ENCODE results near the gene CLEC18A.
"Not testable (repeated sequence)": the region's sequence is repeated elsewhere in the genome, so short reads cannot be mapped to it uniquely, and the experiment has no call there.

CLEC18A gene

DNA sequence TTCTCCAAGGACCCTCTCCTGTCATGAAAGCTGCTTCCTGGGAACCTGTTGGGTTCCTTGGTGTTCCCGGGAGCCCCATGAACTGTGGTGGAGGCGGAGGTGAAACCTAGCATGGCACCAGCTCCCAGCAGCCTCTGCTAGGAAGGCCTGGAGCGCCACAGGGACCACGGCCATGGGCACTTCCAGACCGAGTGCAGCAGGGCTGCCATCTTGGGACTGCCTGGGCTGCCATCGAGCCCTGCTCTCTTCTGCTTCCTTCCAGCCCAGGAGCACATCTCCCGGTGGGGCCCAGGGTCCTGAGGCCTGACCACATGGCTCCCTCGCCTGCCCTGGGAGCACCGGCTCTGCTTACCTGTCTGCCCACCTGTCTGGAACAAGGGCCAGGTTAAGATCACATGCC lies 12.2 kb downstream of the CLEC18A start:
- not testable (repeated sequence) for H3K4me3 Mint-ChIP-seq, H3K27ac Mint-ChIP-seq, H3K36me3 Mint-ChIP-seq, H3K4me1 Mint-ChIP-seq, ATAC-seq, H3K27me3 Mint-ChIP-seq, H3K9me3 Mint-ChIP-seq

DNA sequence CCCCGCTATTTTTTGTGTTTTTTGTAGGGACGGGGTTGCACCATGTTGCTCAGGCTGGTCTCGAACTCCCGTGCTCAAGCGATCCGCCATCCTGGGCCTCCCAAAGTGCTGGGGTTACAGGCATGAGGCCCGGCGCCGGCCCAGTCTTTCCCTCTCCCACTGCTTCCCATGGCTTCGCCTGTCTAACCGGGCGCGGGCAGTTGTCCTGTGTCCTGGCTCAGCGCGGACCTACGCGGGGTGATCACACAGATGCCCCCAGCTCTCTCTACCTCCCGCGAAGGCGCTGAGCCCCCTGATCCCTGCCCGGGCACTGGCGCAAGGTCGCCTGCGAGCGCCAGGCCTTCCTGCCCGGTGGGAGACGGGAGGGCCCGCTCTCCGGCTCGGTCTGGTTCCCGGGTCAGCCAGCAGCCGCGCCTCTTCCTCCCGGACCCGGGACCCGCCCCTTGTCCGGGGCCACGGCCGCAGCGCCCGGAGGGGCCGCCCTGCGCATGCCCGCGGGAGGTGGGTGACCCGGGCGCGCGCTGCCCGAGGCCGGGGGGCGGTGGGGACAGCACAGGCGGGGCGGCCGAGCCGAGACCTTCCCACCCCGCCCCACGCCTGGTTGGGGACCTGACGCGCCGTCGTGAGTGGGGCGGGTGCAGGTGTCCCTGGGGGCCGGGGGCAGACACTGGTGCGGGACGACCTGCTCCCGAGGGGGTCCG lies 14.0 kb downstream of the CLEC18A start:
- not testable (repeated sequence) for H3K4me1 Mint-ChIP-seq, H3K27me3 Mint-ChIP-seq, H3K27ac Mint-ChIP-seq, H3K36me3 Mint-ChIP-seq, H3K9me3 Mint-ChIP-seq, H3K4me3 Mint-ChIP-seq
- peak; percentile 55 for ATAC-seq

DNA sequence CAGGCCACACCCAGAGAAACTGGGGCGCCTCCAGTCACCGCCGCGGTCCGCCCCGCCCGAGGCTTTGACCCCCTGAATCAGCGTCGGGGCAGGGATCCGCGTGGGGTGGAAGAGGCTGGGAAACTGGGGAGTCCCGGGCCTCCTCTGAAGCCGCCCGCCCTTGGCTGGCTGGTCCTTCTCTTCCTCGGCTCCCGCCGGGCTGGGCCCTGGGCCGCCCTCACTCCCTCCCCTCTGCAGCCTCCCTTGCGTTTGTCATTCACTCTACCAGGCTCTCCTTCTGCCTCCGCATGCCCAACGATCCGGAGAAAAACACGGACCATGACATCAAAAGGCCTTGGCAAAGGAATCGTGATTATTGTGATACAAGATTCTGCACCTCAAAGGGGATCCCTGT lies 14.5 kb downstream of the CLEC18A start:
- H3K27ac Mint-ChIP-seq, H3K4me3 Mint-ChIP-seq, H3K4me1 Mint-ChIP-seq, H3K9me3 Mint-ChIP-seq, H3K27me3 Mint-ChIP-seq, ATAC-seq, H3K36me3 Mint-ChIP-seq: not testable (repeated sequence)

DNA sequence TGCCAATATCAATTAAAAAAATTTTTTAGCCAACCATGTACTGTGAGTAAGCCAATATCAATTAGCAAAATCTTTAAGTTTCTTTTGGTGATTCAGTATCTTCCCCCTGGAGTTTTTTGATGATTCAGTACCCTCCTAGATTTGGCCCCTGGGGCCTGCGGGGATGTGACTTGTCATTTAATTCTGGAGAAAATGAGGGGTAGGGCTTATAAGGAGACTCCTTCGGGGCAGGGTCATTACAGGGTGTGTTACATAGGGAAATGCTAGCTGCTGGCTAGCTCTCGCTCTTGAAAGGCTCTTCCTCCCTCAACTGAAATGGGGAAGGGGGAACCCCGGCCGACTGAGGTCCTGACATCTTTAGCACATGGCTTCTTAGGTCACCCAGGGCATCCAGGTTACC lies 16.6 kb downstream of the CLEC18A start:
- not testable (repeated sequence) for H3K4me3 Mint-ChIP-seq, H3K27ac Mint-ChIP-seq, H3K9me3 Mint-ChIP-seq, H3K36me3 Mint-ChIP-seq, H3K27me3 Mint-ChIP-seq, H3K4me1 Mint-ChIP-seq
- peak; percentile 29 for ATAC-seq

DNA sequence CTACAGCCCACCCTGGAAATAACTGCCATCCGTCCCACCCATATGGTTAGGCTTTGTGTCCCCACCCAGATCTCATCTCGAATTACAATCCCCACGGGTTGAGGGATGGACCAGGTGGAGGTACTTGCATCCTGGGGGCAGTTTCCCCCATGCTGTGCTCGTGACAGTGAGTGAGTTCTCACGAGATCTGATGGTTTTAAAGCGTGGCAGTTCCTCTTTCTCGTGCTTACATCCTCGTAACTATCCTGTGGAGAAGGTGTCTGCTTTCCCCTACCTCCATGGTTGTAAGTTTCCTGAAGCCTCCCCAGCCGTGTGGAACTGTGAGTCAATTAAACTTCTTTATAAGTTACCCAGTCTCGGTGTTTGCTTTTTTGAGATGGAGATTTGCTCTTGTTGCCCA lies 17.0 kb downstream of the CLEC18A start:
- H3K4me1 Mint-ChIP-seq, H3K27ac Mint-ChIP-seq, H3K9me3 Mint-ChIP-seq, H3K27me3 Mint-ChIP-seq, H3K36me3 Mint-ChIP-seq, H3K4me3 Mint-ChIP-seq: not testable (repeated sequence)
- peak; percentile 24 for ATAC-seq

DNA sequence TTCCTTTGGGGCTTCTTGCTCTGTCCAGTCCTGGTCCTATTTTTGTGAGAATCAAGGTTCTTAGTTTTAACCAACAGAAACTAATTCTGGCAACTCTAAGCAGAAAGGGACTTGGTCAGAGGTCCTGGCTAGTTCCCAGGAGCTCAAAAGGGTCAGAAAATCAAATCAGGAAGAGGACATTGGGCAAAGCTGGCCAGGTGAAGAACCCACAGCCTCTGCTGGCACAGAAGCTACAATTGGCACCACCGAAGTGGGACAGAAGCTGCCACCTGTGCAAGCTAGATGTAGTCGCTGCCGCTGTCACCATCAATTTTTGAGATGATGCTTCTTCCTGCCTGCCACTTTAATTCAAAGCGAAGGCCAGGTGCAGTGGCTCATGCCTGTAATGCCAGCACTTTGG lies 18.5 kb downstream of the CLEC18A start:
- H3K9me3 Mint-ChIP-seq, H3K36me3 Mint-ChIP-seq, H3K4me3 Mint-ChIP-seq, ATAC-seq, H3K27ac Mint-ChIP-seq, H3K4me1 Mint-ChIP-seq, H3K27me3 Mint-ChIP-seq: not testable (repeated sequence)

DNA sequence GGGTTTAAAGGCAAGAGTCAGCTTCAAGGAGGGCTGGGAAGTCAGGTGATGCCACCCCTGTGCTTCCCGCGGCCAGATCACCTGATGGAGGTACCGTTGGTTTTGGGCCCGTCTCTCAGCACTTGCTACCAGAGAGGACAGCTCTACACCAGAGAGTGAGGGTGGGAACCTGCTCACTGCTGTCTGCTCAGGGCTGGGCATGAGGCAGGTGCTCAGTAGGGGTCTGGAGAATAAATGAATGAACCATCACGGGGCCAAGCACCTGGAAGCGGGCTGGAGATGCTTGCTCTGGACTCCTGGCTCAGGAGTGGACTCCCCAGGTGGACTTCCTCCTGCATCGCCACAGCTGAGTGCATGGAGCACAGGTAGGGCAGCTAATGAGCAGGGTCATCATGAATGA lies 21.0 kb downstream of the CLEC18A start:
- not testable (repeated sequence) for ATAC-seq, H3K9me3 Mint-ChIP-seq, H3K36me3 Mint-ChIP-seq, H3K4me1 Mint-ChIP-seq, H3K27me3 Mint-ChIP-seq, H3K27ac Mint-ChIP-seq, H3K4me3 Mint-ChIP-seq

DNA sequence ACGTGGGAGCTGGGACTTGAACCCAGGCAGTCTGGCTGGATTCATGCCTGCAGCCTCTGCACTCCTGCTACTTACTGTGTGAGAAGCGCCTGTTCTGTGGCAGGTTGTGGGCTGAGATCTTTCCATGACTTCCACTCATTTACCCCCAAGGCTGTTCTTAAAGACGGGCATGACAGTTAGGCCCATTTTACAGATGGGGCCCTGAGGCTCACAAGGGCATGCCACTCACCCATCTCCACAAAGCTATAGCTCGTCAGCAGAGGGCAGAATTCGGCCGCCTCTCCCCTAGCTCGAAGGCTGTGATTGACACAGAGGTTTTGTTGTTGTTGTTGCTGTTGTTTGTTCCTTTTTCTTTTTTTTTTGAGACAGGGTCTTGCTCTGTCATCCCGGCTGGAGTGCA lies 21.8 kb downstream of the CLEC18A start:
- H3K27ac Mint-ChIP-seq, ATAC-seq, H3K4me1 Mint-ChIP-seq, H3K27me3 Mint-ChIP-seq, H3K36me3 Mint-ChIP-seq, H3K9me3 Mint-ChIP-seq, H3K4me3 Mint-ChIP-seq: not testable (repeated sequence)

DNA sequence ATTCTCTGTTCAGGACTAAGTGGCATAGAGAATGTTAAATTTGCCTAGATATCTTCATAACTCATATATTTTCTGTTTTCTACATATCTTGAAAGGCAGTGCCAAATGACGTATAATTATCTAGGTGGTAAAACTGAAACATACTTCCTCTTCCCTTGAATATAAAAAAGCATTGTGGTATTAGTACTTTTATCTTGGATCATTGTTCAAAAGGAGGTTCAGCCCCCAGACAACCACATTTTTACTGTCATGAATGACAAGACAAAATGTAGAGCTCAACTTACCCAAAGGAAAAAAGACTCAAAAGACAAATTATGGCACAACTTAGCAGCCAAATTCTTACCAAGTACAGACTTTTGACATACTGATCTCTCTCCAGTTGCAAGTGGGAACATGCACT lies 34.1 kb downstream of the CLEC18A start:
- not testable (repeated sequence) for ATAC-seq, H3K4me3 Mint-ChIP-seq, H3K27ac Mint-ChIP-seq, H3K27me3 Mint-ChIP-seq, H3K4me1 Mint-ChIP-seq, H3K9me3 Mint-ChIP-seq
- peaks cover 16% of the 10 kb centered on the region for H3K36me3 Mint-ChIP-seq

DNA sequence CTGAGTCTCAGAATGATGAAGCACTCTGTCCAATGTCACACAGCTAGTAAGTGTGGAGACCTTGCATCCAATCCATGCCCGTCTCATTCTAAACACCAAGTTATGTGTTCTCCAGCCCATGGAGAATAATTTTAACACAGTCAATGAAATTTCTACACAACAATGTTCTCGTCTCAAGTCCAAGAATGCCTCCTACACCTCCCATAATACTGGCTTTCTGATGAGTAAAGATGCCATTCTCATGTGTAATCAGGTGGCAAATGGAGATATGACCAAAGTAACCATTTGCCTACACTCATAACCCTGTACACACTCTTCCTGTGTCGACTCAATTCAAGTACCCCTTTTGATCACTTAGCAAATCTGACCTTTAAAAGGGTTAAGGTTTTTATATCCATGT lies 46.8 kb downstream of the CLEC18A start:
- not testable (repeated sequence) for H3K4me1 Mint-ChIP-seq, H3K27ac Mint-ChIP-seq, ATAC-seq, H3K27me3 Mint-ChIP-seq, H3K9me3 Mint-ChIP-seq, H3K4me3 Mint-ChIP-seq, H3K36me3 Mint-ChIP-seq

DNA sequence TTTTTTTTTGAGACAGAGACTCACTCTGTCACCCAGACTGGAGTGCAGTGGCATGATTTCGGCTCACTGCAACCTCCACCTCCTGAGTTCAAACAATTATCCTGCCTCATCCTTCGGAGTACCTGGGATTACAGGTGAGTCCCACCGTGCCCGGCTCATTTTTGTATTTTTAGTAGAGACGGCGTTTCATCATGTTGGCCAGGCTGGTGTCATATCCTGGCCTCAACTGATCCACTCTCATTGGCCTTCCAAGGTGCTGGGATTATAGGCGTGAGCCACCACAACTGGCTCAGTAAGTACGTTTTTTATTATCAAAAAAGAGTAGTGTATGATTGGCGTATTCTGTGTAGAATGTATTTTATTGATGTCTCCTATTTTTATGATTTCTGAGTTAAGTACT lies 48.7 kb downstream of the CLEC18A start:
- not testable (repeated sequence) for H3K27ac Mint-ChIP-seq, H3K9me3 Mint-ChIP-seq, H3K36me3 Mint-ChIP-seq, H3K27me3 Mint-ChIP-seq, ATAC-seq, H3K4me3 Mint-ChIP-seq, H3K4me1 Mint-ChIP-seq

DNA sequence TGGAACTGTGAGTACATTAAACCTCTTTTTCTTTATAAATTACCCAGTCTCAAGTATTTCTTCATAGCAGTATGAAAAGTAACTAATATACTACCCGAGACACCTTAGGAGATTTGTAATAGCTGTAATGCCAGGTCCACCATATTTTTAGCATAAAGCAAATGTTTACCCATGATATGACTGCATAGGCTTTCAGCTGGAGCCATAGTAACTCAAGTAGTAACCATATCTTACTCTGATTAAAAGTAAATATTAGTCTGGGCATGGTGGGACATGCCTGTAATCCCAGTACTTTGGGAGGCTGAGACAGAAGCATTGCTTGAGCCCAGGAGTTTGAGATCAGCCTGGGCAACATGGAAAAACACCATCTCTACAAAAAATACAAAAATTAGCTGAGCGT lies 52.4 kb downstream of the CLEC18A start:
- not testable (repeated sequence) for H3K27ac Mint-ChIP-seq, H3K4me1 Mint-ChIP-seq, H3K9me3 Mint-ChIP-seq, H3K27me3 Mint-ChIP-seq, H3K4me3 Mint-ChIP-seq, ATAC-seq
- H3K36me3 Mint-ChIP-seq, result peaks cover 27% of the 10 kb centered on the region

DNA sequence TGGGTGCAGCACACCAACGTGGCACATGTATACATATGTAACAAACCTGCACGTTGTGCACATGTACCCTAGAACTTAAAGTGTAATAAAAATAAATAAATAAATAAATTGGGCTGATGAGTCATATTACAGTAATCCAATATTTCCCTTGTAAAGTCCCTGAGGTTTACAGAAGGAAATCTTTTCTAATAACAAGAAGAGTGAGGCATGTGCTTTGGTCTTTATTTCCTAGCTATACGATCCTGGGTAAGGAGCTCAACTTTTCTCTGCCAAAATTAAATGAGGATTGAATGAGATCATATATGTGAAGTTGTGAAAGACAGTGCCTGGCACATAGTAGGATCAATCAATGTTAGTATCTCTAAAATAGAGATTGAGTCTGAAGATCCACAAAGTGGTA lies 57.5 kb downstream of the CLEC18A start:
- peaks cover 55% of the 10 kb centered on the region for H3K36me3 Mint-ChIP-seq

DNA sequence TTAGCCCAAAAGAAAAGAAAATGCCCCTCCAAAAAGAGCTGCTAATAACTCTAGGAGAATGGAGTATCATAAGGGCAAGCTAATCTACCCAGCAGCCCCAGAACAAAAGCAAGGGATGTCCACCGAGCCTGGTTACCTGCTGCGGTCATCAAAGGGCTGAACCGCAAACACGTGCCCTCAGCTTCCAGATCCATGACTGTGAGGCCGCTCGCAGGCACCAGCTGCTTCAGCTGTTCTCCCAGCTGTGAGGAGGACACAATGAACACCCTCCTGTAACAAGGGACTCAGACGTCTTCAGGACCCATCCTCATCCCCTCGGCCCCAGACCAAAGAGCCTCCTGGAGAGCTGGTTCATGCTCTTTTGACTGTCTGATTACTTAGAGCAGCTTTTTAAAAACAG lies 59.5 kb downstream of the CLEC18A start:
- H3K27me3 Mint-ChIP-seq, H3K4me1 Mint-ChIP-seq, H3K4me3 Mint-ChIP-seq, ATAC-seq, H3K9me3 Mint-ChIP-seq, H3K27ac Mint-ChIP-seq: not testable (repeated sequence)
- peaks cover 56% of the 10 kb centered on the region for H3K36me3 Mint-ChIP-seq

More for the DNA sequence above, 57.5 kb downstream of the CLEC18A start:
- not testable (repeated sequence) for H3K4me3 Mint-ChIP-seq, H3K9me3 Mint-ChIP-seq, H3K27ac Mint-ChIP-seq, H3K27me3 Mint-ChIP-seq, H3K4me1 Mint-ChIP-seq, ATAC-seq

DNA sequence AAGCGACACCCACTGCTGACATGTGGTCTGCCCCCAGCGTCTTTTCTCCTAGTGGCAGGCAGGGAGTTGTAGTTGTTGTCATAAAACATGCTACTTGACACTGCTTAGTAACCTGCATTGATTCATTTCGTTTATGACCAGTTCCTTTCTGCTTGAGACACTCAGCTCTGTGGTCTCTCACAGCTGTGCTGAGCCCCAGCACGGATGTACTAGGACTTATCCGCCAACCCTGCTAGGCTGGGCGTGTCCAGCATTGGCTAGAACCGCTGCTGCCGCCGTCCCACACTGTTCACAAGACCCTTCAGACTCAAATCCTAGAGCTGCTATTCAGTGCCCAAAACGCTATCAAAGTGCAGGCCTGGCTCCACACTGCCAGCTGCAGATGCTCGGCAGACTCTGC lies 60.0 kb downstream of the CLEC18A start:
- not testable (repeated sequence) for H3K27ac Mint-ChIP-seq, ATAC-seq, H3K4me3 Mint-ChIP-seq, H3K4me1 Mint-ChIP-seq, H3K9me3 Mint-ChIP-seq, H3K27me3 Mint-ChIP-seq
- H3K36me3 Mint-ChIP-seq, result peaks cover 61% of the 10 kb centered on the region

DNA sequence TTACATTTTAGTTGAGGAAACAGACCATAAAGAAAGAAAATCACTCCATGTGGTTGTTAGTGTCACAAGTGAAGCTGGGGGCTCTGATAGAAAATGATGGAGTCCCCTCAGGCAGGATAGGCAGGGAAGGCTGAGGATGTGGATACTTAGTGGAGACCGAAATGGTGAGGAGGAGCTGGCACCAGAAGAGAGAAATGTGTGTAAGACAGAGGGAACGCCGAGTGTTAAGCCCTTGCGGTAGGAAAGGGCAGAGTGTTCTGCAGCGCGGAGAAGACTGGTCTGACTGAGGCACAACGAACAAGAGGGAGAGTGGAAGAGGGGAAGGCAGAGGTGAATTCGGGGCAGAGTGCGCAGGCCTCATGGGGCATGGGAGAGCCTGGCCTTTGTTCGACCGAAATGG lies 61.2 kb downstream of the CLEC18A start:
- not testable (repeated sequence) for H3K4me1 Mint-ChIP-seq, H3K9me3 Mint-ChIP-seq, H3K27ac Mint-ChIP-seq, H3K27me3 Mint-ChIP-seq, H3K4me3 Mint-ChIP-seq, ATAC-seq
- peaks cover 63% of the 10 kb centered on the region for H3K36me3 Mint-ChIP-seq

DNA sequence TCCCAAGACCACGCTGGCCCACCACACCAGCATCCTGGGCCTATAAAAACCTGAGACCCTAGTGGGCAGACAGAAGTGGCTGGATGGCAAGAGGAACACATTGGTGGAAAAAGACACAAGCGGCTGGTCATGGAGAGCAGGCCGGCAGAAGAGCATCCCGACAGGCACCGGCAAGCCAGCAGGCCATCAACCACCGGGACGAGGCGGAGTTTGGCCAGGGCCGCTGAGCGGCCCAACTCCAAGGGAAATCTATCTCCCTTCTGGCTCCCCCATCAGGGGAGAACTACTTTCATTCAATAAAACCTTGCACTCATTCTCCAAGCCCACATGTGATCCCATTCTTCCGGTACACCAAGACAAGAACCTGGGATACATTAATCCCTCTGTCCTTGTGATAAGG lies 61.8 kb downstream of the CLEC18A start:
- not testable (repeated sequence) for H3K27ac Mint-ChIP-seq, H3K4me3 Mint-ChIP-seq, ATAC-seq, H3K27me3 Mint-ChIP-seq, H3K9me3 Mint-ChIP-seq, H3K4me1 Mint-ChIP-seq
- peaks cover 61% of the 10 kb centered on the region for H3K36me3 Mint-ChIP-seq
